OCI-LY7 (cell line): ENCODE measurements around the gene AIM2. TPM values are rescaled to one million over a fixed set of nuclear protein-coding genes. Genes with fewer than 3 reads are reported as not detected.

Source experiments
- BruUV-seq: library from RNA; stranded (reverse); fragments of 400-500 nt; replicated peaks from 2 replicates; lab custom pipeline; 2021; lab: Mats Ljungman, UMichigan
- CTCF ChIA-PET: fragments of 300-600 bp; sonication (Branson Sonifier 250); formaldehyde crosslinking; loops from one replicate; lab custom pipeline; 2022; ENCODE audit warnings: antibody characterized with exemption; ENCODE audit not compliant: unreplicated experiment; lab: Charles Lee
- POLR2A ChIA-PET: fragments of 300-600 bp; sonication (Branson Sonifier 250); formaldehyde crosslinking; loops from one replicate; lab custom pipeline; 2022; ENCODE audit warnings: antibody characterized with exemption; lab: Charles Lee
- DNase-seq: peaks from one replicate; pipeline ENCODE4 v3.0.0-alpha.2; 2015; ENCODE audit warnings: low spot score
- H2AFZ ChIP-seq: fragments of 200-600 bp; sonication (generic), shearing (Covaris generic); 2 replicates; pipeline ENCODE4 v1.6.1; 2014; ENCODE audit warnings: mild to moderate bottlenecking, antibody characterized with exemption, low read length, moderate library complexity
- H3K27ac ChIP-seq: fragments of 200-600 bp; sonication (generic); 2 replicates; pipeline ENCODE4 v1.5.1; 2014; ENCODE audit warnings: mixed run types, low read depth, mild to moderate bottlenecking, moderate library complexity, low read length, inconsistent platforms; ENCODE audit not compliant: poor library complexity, severe bottlenecking
- H3K36me3 ChIP-seq: fragments of 200-600 bp; sonication (generic); 2 replicates; pipeline ENCODE4 v1.6.1; 2014; ENCODE audit warnings: mild to moderate bottlenecking, antibody characterized with exemption, low read length, moderate library complexity, mixed read lengths; ENCODE audit not compliant: insufficient read depth
- H3K4me1 ChIP-seq: fragments of 200-600 bp; sonication (generic); 2 replicates; pipeline ENCODE4 v1.5.1; 2014; ENCODE audit warnings: mild to moderate bottlenecking, low read length; ENCODE audit not compliant: insufficient read depth, poor library complexity, severe bottlenecking
- H3K4me2 ChIP-seq: fragments of 200-600 bp; sonication (generic); 2 replicates; pipeline ENCODE4 v1.6.1; 2014; ENCODE audit warnings: mild to moderate bottlenecking, low read length
- H3K4me3 ChIP-seq: fragments of 200-600 bp; sonication (generic); 2 replicates; pipeline ENCODE4 v1.5.1; 2014; ENCODE audit warnings: mild to moderate bottlenecking, low read depth, low read length; ENCODE audit not compliant: poor library complexity, severe bottlenecking
- H3K79me2 ChIP-seq: fragments of 200-600 bp; sonication (generic); 2 replicates; pipeline ENCODE4 v1.6.1; 2016; ENCODE audit warnings: low read depth, mild to moderate bottlenecking, low read length, moderate library complexity, mixed read lengths; ENCODE audit not compliant: insufficient read depth
- H3K9me2 ChIP-seq: fragments of 200-600 bp; sonication (generic); 2 replicates; pipeline ENCODE4 v1.6.1; 2016; ENCODE audit warnings: mild to moderate bottlenecking, low read length, mixed read lengths; ENCODE audit not compliant: insufficient read depth
- H3K9me3 ChIP-seq: fragments of 200-600 bp; sonication (generic); 2 replicates; pipeline ENCODE4 v1.6.1; 2014; ENCODE audit warnings: mild to moderate bottlenecking, mixed run types, low read length, mixed read lengths
- H4K20me1 ChIP-seq: fragments of 200-600 bp; sonication (generic); 2 replicates; pipeline ENCODE4 v1.6.1; 2014; ENCODE audit warnings: mild to moderate bottlenecking, antibody characterized with exemption, low read length, moderate library complexity, mixed read lengths; ENCODE audit not compliant: insufficient read depth
- CTCF ChIP-seq: fragments of 200-600 bp; sonication (generic); conservative IDR thresholded peaks from 2 replicates; pipeline ENCODE4 v1.5.1; 2014; ENCODE audit warnings: mild to moderate bottlenecking, antibody characterized with exemption, low read length, moderate library complexity, mixed read lengths
- EZH2phosphoT487 ChIP-seq: fragments of 200-600 bp; sonication (generic); IDR thresholded peaks from 2 replicates; pipeline ENCODE4 v1.6.1; 2018; ENCODE audit warnings: low read depth, borderline replicate concordance, mild to moderate bottlenecking, mixed run types, antibody characterized with exemption, low read length, moderate library complexity, mixed read lengths
- intact Hi-C: fragments of 100-400 bp; cut with micrococcal nuclease; formaldehyde crosslinking; loops from one replicate; pipeline ENCODE4 v1.10.0; 2022; ENCODE audit not compliant: unreplicated experiment
- total RNA-seq, 2 experiments: library from RNA; depleted of rRNA in 1 of 2; stranded (reverse); fragments of >200 nt in 1 of 2; shearing (Covaris generic) in 1 of 2; gene quantifications; 2 replicates each; pipeline ENCODE4 v1.2.3, GENCODE V29; 2014 to 2022

Gene AIM2
- total RNA-seq, 2 experiments from 2014 or later, result 18.2 to 28.1 TPM

- Histone ChIP-seq H3K9me3 (no peaks in the 10 kb centered on the region), H2AFZ (no peak overlapping the region), H3K4me3 (no peak overlapping the region), H3K36me3 (peaks cover 95% of the 10 kb centered on the region), H3K4me2 (no peak overlapping the region), H4K20me1 (peaks cover 6% of the 10 kb centered on the region; the same call in 1 of the 2 replicates), H3K9me2 (no peaks in the 10 kb centered on the region), H3K4me1 (no peaks in the 10 kb centered on the region), H3K27ac (no peak overlapping the region), H3K79me2 (peaks cover 19% of the 10 kb centered on the region; the same call in 1 of the 2 replicates)
- ChIA-PET CTCF (no interaction called here), POLR2A (interaction anchor here (0.7 to 1.8 kb wide), 10 partner anchors 9 to 37 kb away, joined by 3 to 8 read pairs (median 4); partner anchors contain the start of gene AIM2)
- DNase-seq, result no peak
- intact Hi-C loops, result no loop called here
- no TSS peak for BruUV-seq
- no peak for TF ChIP-seq EZH2phosphoT487
- TF ChIP-seq CTCF, result no peak
These were observed 36.4 kb downstream of the AIM2 start for GRCh38 chr1:159040206-159040605.

- peaks cover 74% of the 10 kb centered on the region for H3K79me2 ChIP-seq
These were observed 45.6 kb downstream of the AIM2 start for GRCh38 chr1:159030877-159031447.

More at GRCh38 chr1:159030877-159031447, 45.6 kb downstream of the AIM2 start:
- no peak for DNase-seq
- no peak for TF ChIP-seq CTCF
- H4K20me1 ChIP-seq, result peaks cover 6% of the 10 kb centered on the region
- H3K4me2 ChIP-seq, result no peak overlapping the region
- no peak overlapping the region for H3K27ac ChIP-seq
- 0 out of 2 replicates have a peak, but pooled peaks cover 6% of the 10 kb centered on the region for H3K9me3 ChIP-seq
- POLR2A ChIA-PET, result interaction anchor here (1.3 to 1.9 kb wide), 2 partner anchors 9 to 37 kb away, joined by 3 to 8 read pairs; no protein-coding TSS in a partner anchor
- H2AFZ ChIP-seq, result no peak overlapping the region
- CTCF ChIA-PET, result no interaction called here
- no peaks in the 10 kb centered on the region for H3K4me1 ChIP-seq
- no peak overlapping the region for H3K4me3 ChIP-seq
- BruUV-seq, result no TSS peak
- H3K36me3 ChIP-seq, result peaks cover 100% of the 10 kb centered on the region
- no peaks in the 10 kb centered on the region for H3K9me2 ChIP-seq
- intact Hi-C loops, result no loop called here
